ENCODE data around the gene GPR179. TPM values are rescaled to one million over a fixed set of nuclear protein-coding genes. Genes with fewer than 3 reads are reported as not detected.

GPR179 gene
- total RNA-seq, 1 experiment from 2014 or later, result 0.09 TPM

- Mint-ChIP-seq H3K36me3 (no peaks in the 10 kb centered on the region; the same call in 1 of the 2 replicates), H3K27me3 (ENCODE audit: low read depth) (no peaks in the 10 kb centered on the region; the same call in 1 of the 2 replicates), H3K4me1 (peaks cover 69% of the 10 kb centered on the region), H3K27ac (peak overlapping the region; percentile 60), H3K9me3 (no peaks in the 10 kb centered on the region), H3K4me3 (no peak overlapping the region)
- ChIA-PET CTCF (interaction anchor here (2.4 to 2.6 kb wide), 2 partner anchors 24 to 46 kb away, joined by 6 to 15 read pairs; no protein-coding TSS in a partner anchor), POLR2A (no interaction called here)
- DNase-seq (ENCODE audit: low spot score), result no peak
- no peak for ATAC-seq
- no peak for TF ChIP-seq ZNF532 (CRISPR knock-in tag; IDR thresholded peaks at IDR 0.05; ENCODE audit: borderline replicate concordance)
These were observed 13.8 kb upstream of the GPR179 start for GRCh38 chr17:38357486-38358123.

DNA sequence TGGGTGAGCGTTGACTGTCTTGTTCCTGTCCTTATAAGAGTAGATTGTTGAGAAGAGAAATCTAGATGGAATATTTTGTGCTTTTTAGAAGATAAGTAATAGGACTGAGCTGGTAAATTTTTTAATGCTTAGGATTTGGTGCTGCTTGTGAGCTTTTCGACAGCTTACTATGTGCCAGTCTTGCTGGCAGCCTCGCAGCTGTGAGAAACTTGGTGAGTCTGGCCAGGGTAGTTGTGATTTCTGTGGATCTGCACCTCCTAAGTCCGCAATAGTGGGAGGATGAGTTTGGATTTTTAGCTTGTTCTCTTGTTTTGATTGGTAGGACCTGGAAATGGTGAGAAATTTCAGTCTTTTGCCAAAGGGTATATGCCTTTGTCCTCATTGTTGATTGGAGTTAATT is 11.5 kb upstream of the GPR179 start:
- peak overlapping the region; percentile 37; the same call in 1 of the 2 replicates for H3K27ac Mint-ChIP-seq
- H3K9me3 Mint-ChIP-seq, result no peaks in the 10 kb centered on the region
- ChIA-PET CTCF (interaction anchor here (0.9 to 4.7 kb wide), 10 partner anchors 17 to 203 kb away, joined by 4 to 51 read pairs (median 6); no protein-coding TSS in a partner anchor), POLR2A (interaction anchor here (1.4 kb wide), 1 partner anchor 59 kb away, joined by 3 read pairs; no protein-coding TSS in a partner anchor)
- H3K4me1 Mint-ChIP-seq, result peaks cover 59% of the 10 kb centered on the region
- no peaks in the 10 kb centered on the region; the same call in 1 of the 2 replicates for H3K27me3 Mint-ChIP-seq (ENCODE audit: low read depth)
- no peaks in the 10 kb centered on the region for H3K36me3 Mint-ChIP-seq
- H3K4me3 Mint-ChIP-seq, result no peak overlapping the region
- no peak for ATAC-seq
- no peak for DNase-seq (ENCODE audit: low spot score)
- TF ChIP-seq, protein P1, sequence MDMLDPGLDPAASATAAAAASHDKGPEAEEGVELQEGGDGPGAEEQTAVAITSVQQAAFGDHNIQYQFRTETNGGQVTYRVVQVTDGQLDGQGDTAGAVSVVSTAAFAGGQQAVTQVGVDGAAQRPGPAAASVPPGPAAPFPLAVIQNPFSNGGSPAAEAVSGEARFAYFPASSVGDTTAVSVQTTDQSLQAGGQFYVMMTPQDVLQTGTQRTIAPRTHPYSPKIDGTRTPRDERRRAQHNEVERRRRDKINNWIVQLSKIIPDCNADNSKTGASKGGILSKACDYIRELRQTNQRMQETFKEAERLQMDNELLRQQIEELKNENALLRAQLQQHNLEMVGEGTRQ (CRISPR knock-in tag; IDR thresholded peaks at IDR 0.05), result no peak
- no peak for TF ChIP-seq ZNF317 (CRISPR knock-in tag; IDR thresholded peaks at IDR 0.05; ENCODE audit: borderline replicate concordance, low read depth)

DNA sequence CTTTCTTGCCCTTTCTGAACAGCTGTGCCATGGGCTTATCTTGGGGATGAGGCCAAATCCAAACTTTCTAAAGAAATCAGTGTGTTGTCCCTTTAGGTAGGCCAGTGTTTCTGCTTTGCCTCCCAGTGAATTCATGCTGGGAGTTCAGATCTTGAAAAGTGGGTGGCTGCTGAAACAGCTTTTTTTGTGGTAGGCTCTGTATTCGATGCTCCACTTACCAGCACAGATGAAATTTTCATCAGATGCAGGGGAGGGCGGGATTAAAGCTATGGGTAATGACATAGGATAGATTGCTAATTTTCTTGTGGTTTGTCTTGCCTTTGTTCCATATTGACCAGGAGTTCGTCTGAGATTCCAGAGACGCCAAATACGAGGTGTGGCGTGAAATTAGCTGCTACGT is 10.7 kb upstream of the GPR179 start:
- Mint-ChIP-seq H3K9me3 (no peaks in the 10 kb centered on the region), H3K36me3 (no peaks in the 10 kb centered on the region), H3K4me3 (peak overlapping the region; percentile 76), H3K4me1 (peaks cover 66% of the 10 kb centered on the region), H3K27me3 (ENCODE audit: low read depth) (no peaks in the 10 kb centered on the region; the same call in 1 of the 2 replicates), H3K27ac (no peak overlapping the region)
- ChIA-PET CTCF (interaction anchor here (0.9 to 4.7 kb wide), 10 partner anchors 16 to 204 kb away, joined by 3 to 51 read pairs (median 6); no protein-coding TSS in a partner anchor), POLR2A (interaction anchor here (1.4 kb wide), 1 partner anchor 60 kb away, joined by 3 read pairs; no protein-coding TSS in a partner anchor)
- TF ChIP-seq ZNF396 (CRISPR knock-in tag; IDR thresholded peaks at IDR 0.05; ENCODE audit: borderline replicate concordance) (no peak), JUN (CRISPR knock-in tag; IDR thresholded peaks at IDR 0.05) (no peak), ZNF263 (CRISPR knock-in tag; IDR thresholded peaks at IDR 0.05; ENCODE audit: low read depth) (no peak), GTF2I (CRISPR knock-in tag; conservative IDR thresholded peaks at IDR 0.05) (no peak), IRF2 (CRISPR knock-in tag; IDR thresholded peaks at IDR 0.05; ENCODE audit: borderline replicate concordance, low read depth) (no peak), RORB (CRISPR knock-in tag; IDR thresholded peaks at IDR 0.05) (no peak), EMX1 (CRISPR knock-in tag; IDR thresholded peaks at IDR 0.05) (no peak), PRRX2 (CRISPR knock-in tag; IDR thresholded peaks at IDR 0.05) (no peak), MLX (CRISPR knock-in tag; IDR thresholded peaks at IDR 0.05) (no peak)
- TF ChIP-seq, protein P2, sequence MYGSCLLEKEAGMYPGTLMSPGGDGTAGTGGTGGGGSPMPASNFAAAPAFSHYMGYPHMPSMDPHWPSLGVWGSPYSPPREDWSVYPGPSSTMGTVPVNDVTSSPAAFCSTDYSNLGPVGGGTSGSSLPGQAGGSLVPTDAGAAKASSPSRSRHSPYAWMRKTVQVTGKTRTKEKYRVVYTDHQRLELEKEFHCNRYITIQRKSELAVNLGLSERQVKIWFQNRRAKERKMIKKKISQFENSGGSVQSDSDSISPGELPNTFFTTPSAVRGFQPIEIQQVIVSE (CRISPR knock-in tag; IDR thresholded peaks at IDR 0.05; ENCODE audit: borderline replicate concordance), result no peak
- TF ChIP-seq, protein P3, sequence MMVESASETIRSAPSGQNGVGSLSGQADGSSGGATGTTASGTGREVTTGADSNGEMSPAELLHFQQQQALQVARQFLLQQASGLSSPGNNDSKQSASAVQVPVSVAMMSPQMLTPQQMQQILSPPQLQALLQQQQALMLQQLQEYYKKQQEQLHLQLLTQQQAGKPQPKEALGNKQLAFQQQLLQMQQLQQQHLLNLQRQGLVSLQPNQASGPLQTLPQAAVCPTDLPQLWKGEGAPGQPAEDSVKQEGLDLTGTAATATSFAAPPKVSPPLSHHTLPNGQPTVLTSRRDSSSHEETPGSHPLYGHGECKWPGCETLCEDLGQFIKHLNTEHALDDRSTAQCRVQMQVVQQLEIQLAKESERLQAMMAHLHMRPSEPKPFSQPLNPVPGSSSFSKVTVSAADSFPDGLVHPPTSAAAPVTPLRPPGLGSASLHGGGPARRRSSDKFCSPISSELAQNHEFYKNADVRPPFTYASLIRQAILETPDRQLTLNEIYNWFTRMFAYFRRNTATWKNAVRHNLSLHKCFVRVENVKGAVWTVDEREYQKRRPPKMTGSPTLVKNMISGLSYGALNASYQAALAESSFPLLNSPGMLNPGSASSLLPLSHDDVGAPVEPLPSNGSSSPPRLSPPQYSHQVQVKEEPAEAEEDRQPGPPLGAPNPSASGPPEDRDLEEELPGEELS (CRISPR knock-in tag; IDR thresholded peaks at IDR 0.05), result no peak
- ATAC-seq, result no peak
- DNase-seq (ENCODE audit: low spot score), result no peak
